Transverse colon (tissue), 4 donors: Measurements from ENCODE around the gene KCNK7. TPM values are rescaled to one million over a fixed set of nuclear protein-coding genes. Genes with fewer than 3 reads are reported as not detected.

Experiments
- DNase-seq: peaks from one replicate; pipeline ENCODE4 v3.0.0-alpha.2; 2019
- H3K27ac ChIP-seq, 4 donors: fragments of 200-600 bp; sonication (generic); 2 replicates each; pipeline ENCODE4 v1.5.1; 2016 to 2018; ENCODE audit warnings: inconsistent platforms in 4 of 4
- H3K27me3 ChIP-seq: fragments of 200-600 bp; sonication (generic); 2 replicates; pipeline ENCODE4 v1.5.1; 2017; ENCODE audit warnings: inconsistent platforms
- H3K36me3 ChIP-seq, 4 donors: fragments of 200-600 bp; sonication (generic); 2 replicates each; pipeline ENCODE4 v1.5.1; 2017 to 2019; ENCODE audit warnings: inconsistent platforms in 4 of 4
- H3K4me1 ChIP-seq, 4 donors: fragments of 200-600 bp; sonication (generic); 2 replicates each; pipeline ENCODE4 v1.5.1; 2017 to 2020; ENCODE audit warnings: inconsistent platforms in 4 of 4
- H3K4me3 ChIP-seq, 4 donors: fragments of 200-600 bp; sonication (generic); 1 replicate in 1 of 4; 2 replicates in 3 of 4; pipeline versions ENCODE4 v1.5.1 to v1.6.1; 2017 to 2019; ENCODE audit warnings: inconsistent platforms in 4 of 4
- H3K9me3 ChIP-seq, 2 donors: fragments of 200-600 bp; sonication (generic); 2 replicates each; pipeline ENCODE4 v1.5.1; 2017 to 2019; ENCODE audit warnings: inconsistent platforms in 2 of 2
- EP300 ChIP-seq: sonication (generic); formaldehyde crosslinking; IDR thresholded peaks from one replicate; pipeline ENCODE4 v1.6.1; 2017; ENCODE audit warnings: antibody characterized with exemption, low read depth
- POLR2A ChIP-seq: fragments of 450-650 bp; IDR thresholded peaks from one replicate; pipeline ENCODE4 v1.6.1; 2016; ENCODE audit warnings: antibody characterized with exemption, mild to moderate bottlenecking, moderate library complexity
- POLR2AphosphoS5 ChIP-seq, 3 donors: sonication (generic); formaldehyde crosslinking; IDR thresholded peaks; one replicate each; pipeline ENCODE4 v1.6.1; 2016; ENCODE audit warnings: antibody characterized with exemption in 3 of 3
- WGBS, 2 donors: methylation state at CpG; one replicate each; pipeline ENCODE4 v1.1.5; 2018; ENCODE audit warnings: low coverage in 1 of 2; 5-methylcytosine and 5-hydroxymethylcytosine counted together
- in situ Hi-C, 4 donors: fragments of 200-750 bp; cut with MboI; loops; one replicate each; pipeline versions ENCODE4 v1.15.0 to v1.15.1; 2017; ENCODE audit warnings: low sequenced_read_pairs in 3 of 4, low pct_ligation_motif_present in 1 of 4, low pct_unique_long_range_greater_than_20kb in 1 of 4
- intact Hi-C: fragments of 100-400 bp; cut with DNase I; formaldehyde crosslinking; loops from one replicate; pipeline ENCODE4 v1.15.1; 2023; ENCODE audit warnings: low total_unique reads
- total RNA-seq, 4 donors: library from RNA; depleted of rRNA; stranded (reverse); fragments of >200 nt; gene quantifications; one replicate each; pipeline ENCODE4 v1.1.0, GENCODE V29; 2016
- TF ChIP-seq, protein P1 (sequence below), 5 experiments: fragments of 200-600 bp in 3 of 5; fragments of 450-650 bp in 2 of 5; sonication (generic) in 3 of 5; IDR thresholded peaks; 1 replicate in 2 of 5; 2 replicates in 3 of 5; pipeline ENCODE4 v1.5.1; 2016 to 2017; ENCODE audit warnings: antibody characterized with exemption in 5 of 5, inconsistent platforms in 3 of 5, mild to moderate bottlenecking in 2 of 5, moderate library complexity in 1 of 5

Gene KCNK7
- total RNA-seq, 4 donors from 2014 or later = 0.27 to 1.6 TPM; not detected in 2

DNA sequence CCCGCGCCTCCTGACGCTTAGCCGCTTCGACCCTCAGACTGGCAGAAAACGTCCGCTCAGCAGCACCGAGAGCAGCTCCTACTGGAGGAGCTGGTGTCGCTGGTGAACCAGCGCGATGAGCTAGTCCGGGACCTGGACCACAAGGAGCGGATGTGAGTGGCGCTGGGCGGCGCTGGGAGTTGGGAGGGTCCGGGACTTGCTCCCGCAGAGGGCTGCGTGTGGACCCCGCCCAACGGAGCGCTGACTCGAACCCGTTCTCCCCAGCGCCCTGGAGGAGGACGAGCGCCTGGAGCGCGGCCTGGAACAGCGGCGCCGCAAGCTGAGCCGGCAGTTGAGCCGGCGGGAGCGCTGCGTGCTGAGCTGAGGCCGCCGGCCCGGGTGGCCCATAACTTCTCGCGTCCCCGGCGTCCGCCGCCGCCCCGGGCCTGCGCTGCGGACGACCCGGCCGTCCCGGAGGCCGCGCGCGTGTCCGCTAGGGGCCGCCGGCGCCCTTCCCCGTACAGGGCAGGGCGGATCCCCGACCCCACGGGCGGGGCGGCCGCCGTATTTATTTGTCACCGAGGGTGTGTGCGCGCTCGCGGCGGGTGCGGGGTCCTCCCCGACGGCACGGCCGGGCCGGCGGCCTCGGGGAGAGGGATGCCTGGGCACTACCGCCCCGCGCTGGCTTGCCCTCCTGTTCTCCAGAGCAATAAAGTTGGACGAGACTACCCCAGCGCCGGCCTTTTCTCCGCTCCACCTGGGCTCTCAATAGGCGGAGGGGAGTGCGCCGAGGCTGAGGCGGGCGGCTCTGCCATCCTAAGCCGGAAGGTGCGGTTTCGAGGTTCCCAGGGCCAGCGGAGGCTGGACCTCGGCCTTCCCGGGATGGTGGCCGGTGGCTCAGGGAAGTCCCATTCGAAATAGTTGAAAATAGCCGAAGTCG lies 3.4 kb downstream of the KCNK7 start:
- TF ChIP-seq POLR2A (no peak), POLR2AphosphoS5 (IDR thresholded peaks at IDR 0.05) (peak in 2 of 3 donors; percentile 15 to 29)
- TF ChIP-seq, protein P1, sequence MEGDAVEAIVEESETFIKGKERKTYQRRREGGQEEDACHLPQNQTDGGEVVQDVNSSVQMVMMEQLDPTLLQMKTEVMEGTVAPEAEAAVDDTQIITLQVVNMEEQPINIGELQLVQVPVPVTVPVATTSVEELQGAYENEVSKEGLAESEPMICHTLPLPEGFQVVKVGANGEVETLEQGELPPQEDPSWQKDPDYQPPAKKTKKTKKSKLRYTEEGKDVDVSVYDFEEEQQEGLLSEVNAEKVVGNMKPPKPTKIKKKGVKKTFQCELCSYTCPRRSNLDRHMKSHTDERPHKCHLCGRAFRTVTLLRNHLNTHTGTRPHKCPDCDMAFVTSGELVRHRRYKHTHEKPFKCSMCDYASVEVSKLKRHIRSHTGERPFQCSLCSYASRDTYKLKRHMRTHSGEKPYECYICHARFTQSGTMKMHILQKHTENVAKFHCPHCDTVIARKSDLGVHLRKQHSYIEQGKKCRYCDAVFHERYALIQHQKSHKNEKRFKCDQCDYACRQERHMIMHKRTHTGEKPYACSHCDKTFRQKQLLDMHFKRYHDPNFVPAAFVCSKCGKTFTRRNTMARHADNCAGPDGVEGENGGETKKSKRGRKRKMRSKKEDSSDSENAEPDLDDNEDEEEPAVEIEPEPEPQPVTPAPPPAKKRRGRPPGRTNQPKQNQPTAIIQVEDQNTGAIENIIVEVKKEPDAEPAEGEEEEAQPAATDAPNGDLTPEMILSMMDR (IDR thresholded peaks at IDR 0.05) = peak in 4 of 5 experiments; percentile 7 to 23 (median 8)
- no peaks in the 10 kb centered on the region for H3K36me3 ChIP-seq
- peak overlapping the region; percentile 57 to 66 (median 64) for H3K27ac ChIP-seq
- intact Hi-C loops = loop anchor here (5.0 kb wide), 1 partner anchor 50 kb away; no protein-coding TSS in a partner anchor
- no peaks in the 10 kb centered on the region for H3K27me3 ChIP-seq
- H3K9me3 ChIP-seq = no peaks in the 10 kb centered on the region
- peak overlapping the region in 3 of 4 donors; percentile 6 to 28 (median 27) for H3K4me3 ChIP-seq
- peaks cover 12 to 42% (median 33%) of the 10 kb centered on the region in 4 donors for H3K4me1 ChIP-seq
- peak; percentile 60 for DNase-seq
- in situ Hi-C loops = no loop called here
- 54% methylated on average over 57 of the region's 106 CpGs; no CpG with 5 or more reads in 1 of the 2 donors for WGBS, 2 donors

DNA sequence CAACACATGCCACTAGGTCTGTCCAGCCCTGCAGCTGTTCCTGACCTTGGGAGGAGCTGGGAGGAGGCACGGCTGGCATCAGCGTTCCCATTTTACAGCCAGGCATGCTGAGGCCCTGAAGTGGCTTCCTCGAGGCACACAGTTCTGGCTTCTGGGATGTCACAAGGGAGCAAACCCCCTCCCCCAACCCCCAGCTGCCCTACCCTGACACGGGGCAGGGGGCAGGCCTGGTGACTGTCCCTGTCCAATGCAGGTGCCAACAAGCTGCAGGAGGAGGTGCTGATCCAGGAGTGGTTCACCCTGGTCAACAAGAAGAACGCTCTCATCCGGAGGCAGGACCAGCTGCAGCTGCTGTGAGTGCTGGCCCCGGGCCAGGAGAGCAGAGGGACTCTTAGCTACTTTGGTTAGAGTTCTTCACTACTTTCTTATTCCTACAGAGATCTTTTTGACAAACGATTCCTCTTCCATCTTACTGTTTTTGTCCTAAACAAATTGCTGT lies 5.3 kb downstream of the KCNK7 start:
- peak; percentile 59 for DNase-seq
- TF ChIP-seq EP300 = no peak
- TF ChIP-seq, protein P1 (IDR thresholded peaks at IDR 0.05) = no peak
- no peak for TF ChIP-seq POLR2A
- no peak for TF ChIP-seq POLR2AphosphoS5 (IDR thresholded peaks at IDR 0.05)
- Histone ChIP-seq H3K4me3 (no peak overlapping the region), H3K36me3 (no peaks in the 10 kb centered on the region), H3K27me3 (no peaks in the 10 kb centered on the region), H3K4me1 (peaks cover 23 to 49% (median 38%) of the 10 kb centered on the region in 4 donors), H3K9me3 (no peaks in the 10 kb centered on the region), H3K27ac (peak overlapping the region in 2 of 4 donors; percentile 73 to 85)
- 17 to 51% methylated on average over 1 to 8 of the region's 8 CpGs for WGBS, 2 donors
- in situ Hi-C loops = no loop called here
- intact Hi-C loops = loop anchor here (5.0 kb wide), 1 partner anchor 48 kb away; no protein-coding TSS in a partner anchor

DNA sequence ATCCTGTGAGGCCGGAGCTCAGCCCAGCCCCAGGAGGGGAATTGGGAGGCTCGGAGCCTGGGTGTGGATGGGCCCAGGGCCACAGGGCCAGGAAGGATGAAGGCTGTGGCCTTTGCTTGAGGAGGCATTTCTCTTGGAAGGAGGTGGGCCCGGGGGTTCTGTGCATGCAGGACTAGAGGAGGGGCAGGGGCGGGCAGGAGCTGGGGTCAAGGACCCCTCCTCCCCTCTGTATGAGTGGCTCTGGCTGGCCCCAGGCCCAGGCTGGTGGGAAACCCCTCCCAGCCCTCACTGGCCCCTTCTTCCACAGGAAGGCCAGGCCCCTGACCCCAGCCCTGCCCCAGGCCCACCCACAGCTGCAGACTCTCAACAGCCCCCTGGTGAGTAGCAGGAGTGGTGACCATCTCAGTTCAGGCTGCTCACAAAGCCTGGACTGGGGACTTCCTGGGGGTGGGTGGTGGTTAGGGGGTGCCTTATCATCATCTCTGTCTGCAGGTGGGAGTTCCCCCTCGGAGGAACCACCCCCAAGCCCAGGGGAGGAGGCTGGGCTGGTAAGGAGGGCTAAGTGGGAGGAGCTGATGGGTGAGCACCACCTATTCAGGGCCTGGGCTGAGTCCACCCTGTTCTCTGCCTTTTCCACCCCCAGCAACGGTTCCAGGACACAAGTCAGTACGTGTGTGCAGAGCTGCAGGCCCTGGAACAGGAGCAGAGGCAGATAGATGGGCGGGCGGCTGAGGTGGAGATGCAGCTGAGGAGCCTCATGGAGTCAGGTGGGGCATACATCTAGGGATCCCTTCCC lies 6.0 kb downstream of the KCNK7 start:
- Histone ChIP-seq H3K27ac (peak overlapping the region in 2 of 4 donors; percentile 73 to 85), H3K4me3 (no peak overlapping the region), H3K36me3 (no peaks in the 10 kb centered on the region), H3K27me3 (no peaks in the 10 kb centered on the region), H3K4me1 (peaks cover 23 to 46% (median 34%) of the 10 kb centered on the region in 4 donors), H3K9me3 (no peaks in the 10 kb centered on the region)
- DNase-seq = peak; percentile 25
- intact Hi-C loops (loop anchor here (5.0 kb wide), 1 partner anchor 47 kb away; no protein-coding TSS in a partner anchor), in situ Hi-C loops (no loop called here)
- WGBS, 2 donors = 70% methylated on average over 8 of the region's 9 CpGs; no CpG with 5 or more reads in 1 of the 2 donors
- TF ChIP-seq, protein P1 (IDR thresholded peaks at IDR 0.05) = no peak
- TF ChIP-seq EP300 (no peak), POLR2AphosphoS5 (IDR thresholded peaks at IDR 0.05) (no peak), POLR2A (no peak)
